B cell (primary cell): ENCODE data around the gene CCDC182. TPM values are rescaled to one million over a fixed set of nuclear protein-coding genes. Genes with fewer than 3 reads are reported as not detected.
A peak's percentile ranks its signal among the peaks of the same experiment; 100 is the strongest.

Source experiments
- ATAC-seq: fragments of 200-7000 bp; cut with Tn5 transposase; one replicate; pipeline ENCODE4 v1.10.0; 2021; ENCODE audit warnings: low read depth, mild to moderate bottlenecking, moderate number of reproducible peaks, moderate library complexity
- CTCF ChIA-PET: fragments of 350-600 bp; sonication (Branson Sonifier 250); formaldehyde crosslinking; loops from one replicate; lab custom pipeline; 2021; ENCODE audit warnings: antibody characterized with exemption, inconsistent platforms; lab: Charles Lee
- POLR2A ChIA-PET: fragments of 350-600 bp; sonication (Branson Sonifier 250); formaldehyde crosslinking; loops from one replicate; lab custom pipeline; 2021; ENCODE audit warnings: antibody characterized with exemption; lab: Charles Lee
- DNase-seq: peaks from one replicate; pipeline ENCODE4 v3.0.0; 2013
- H2AFZ ChIP-seq: 2 replicates; pipeline ENCODE4 v1.6.1; 2012; ENCODE audit warnings: mild to moderate bottlenecking, low read depth, low read length; ENCODE audit not compliant: insufficient read depth, poor library complexity, severe bottlenecking
- H3K27ac ChIP-seq, 2 donors: 1 replicate in 1 of 2; 2 replicates in 1 of 2; pipeline ENCODE4 v1.5.1; 2012 to 2013; ENCODE audit warnings: low read length in 2 of 2, mild to moderate bottlenecking in 2 of 2, moderate library complexity in 1 of 2
- H3K27me3 ChIP-seq, 4 experiments: fragments of 200-600 bp in 1 of 4; sonication (generic) in 1 of 4; replicated peaks in 1 of 4; 1 replicate in 2 of 4; 2 replicates in 2 of 4; pipeline versions ENCODE4 v1.6.1 to v1.7.0; 2013 to 2016; ENCODE audit warnings: low read length in 3 of 4, mild to moderate bottlenecking in 2 of 4, mixed read lengths in 1 of 4, moderate library complexity in 1 of 4; ENCODE audit not compliant: insufficient read depth in 4 of 4, control insufficient read depth in 3 of 4; ENCODE audit errors: control extremely low read depth in 1 of 4
- H3K36me3 ChIP-seq, 2 experiments: replicated peaks in 1 of 2; 1 replicate in 1 of 2; 2 replicates in 1 of 2; pipeline versions ENCODE4 v1.6.1 to v1.7.1; 2013; ENCODE audit warnings: low read length in 1 of 2; ENCODE audit not compliant: insufficient read depth in 2 of 2, control insufficient read depth in 1 of 2; ENCODE audit errors: control extremely low read depth in 1 of 2, extremely low read depth in 1 of 2
- H3K4me1 ChIP-seq, 2 donors: fragments of 200-600 bp in 1 of 2; sonication (generic) in 1 of 2; 1 replicate in 1 of 2; 2 replicates in 1 of 2; pipeline versions ENCODE4 v1.5.1 to v1.6.1; 2013 to 2017; ENCODE audit warnings: low read length in 2 of 2; ENCODE audit not compliant: control insufficient read depth in 2 of 2, insufficient read depth in 2 of 2
- H3K4me2 ChIP-seq: replicated peaks from 2 replicates; pipeline ENCODE3; 2012; ENCODE audit warnings: mild to moderate bottlenecking, low read depth, low read length; ENCODE audit not compliant: poor library complexity, severe bottlenecking
- H3K4me3 ChIP-seq, 5 experiments: fragments of 200-600 bp in 1 of 5; sonication (generic) in 1 of 5; 1 replicate in 3 of 5; 2 replicates in 2 of 5; pipeline versions ENCODE4 v1.5.1 to v1.7.0; 2011 to 2016; ENCODE audit warnings: low read length in 4 of 5, mild to moderate bottlenecking in 4 of 5, low read depth in 2 of 5, control low read depth in 1 of 5, moderate library complexity in 1 of 5; ENCODE audit not compliant: insufficient read depth in 1 of 5; ENCODE audit errors: control extremely low read depth in 1 of 5, extremely low read depth in 1 of 5
- H3K79me2 ChIP-seq: fragments of 200-600 bp; sonication (generic); one replicate; pipeline ENCODE4 v1.6.0; 2016; ENCODE audit warnings: low read length; ENCODE audit not compliant: control insufficient read depth, insufficient read depth
- H3K9ac ChIP-seq: fragments of 200-600 bp; sonication (generic); 2 replicates; pipeline ENCODE4 v1.6.1; 2017; ENCODE audit warnings: mild to moderate bottlenecking, low read length, moderate library complexity
- H3K9me3 ChIP-seq, 3 donors: one replicate each; pipeline versions ENCODE4 v1.6.1 to v1.7.1; 2013; ENCODE audit warnings: low read length in 2 of 3; ENCODE audit not compliant: control insufficient read depth in 2 of 3, insufficient read depth in 1 of 3; ENCODE audit errors: control extremely low read depth in 1 of 3
- H4K20me1 ChIP-seq: 2 replicates; pipeline ENCODE4 v1.6.0; 2012; ENCODE audit warnings: mild to moderate bottlenecking, low read length; ENCODE audit not compliant: insufficient read depth, control insufficient read depth, poor library complexity, severe bottlenecking
- H3K27ac Mint-ChIP-seq: one replicate; pipeline ENCODE4 v1.8.0; 2021; ENCODE audit warnings: mixed read lengths
- H3K27me3 Mint-ChIP-seq: one replicate; pipeline ENCODE4 v1.8.0; 2021; ENCODE audit warnings: mixed read lengths
- H3K4me1 Mint-ChIP-seq: one replicate; pipeline ENCODE4 v1.8.0; 2021; ENCODE audit warnings: mixed read lengths
- H3K4me3 Mint-ChIP-seq: one replicate; pipeline ENCODE4 v1.8.0; 2021; ENCODE audit warnings: mixed read lengths
- H3K9me3 Mint-ChIP-seq: one replicate; pipeline ENCODE4 v1.8.0; 2022; ENCODE audit warnings: mixed read lengths; ENCODE audit not compliant: insufficient read depth
- EZH2 ChIP-seq: IDR thresholded peaks from 2 replicates; pipeline ENCODE4 v1.6.1; 2012; ENCODE audit warnings: borderline replicate concordance, low read depth, mild to moderate bottlenecking, moderate library complexity, low read length; ENCODE audit not compliant: insufficient read depth, poor library complexity, severe bottlenecking
- WGBS: methylation state at CpG from one replicate; pipeline ENCODE4 v1.1.5; 2013; ENCODE audit warnings: missing lambda C conversion rate; ENCODE audit not compliant: insufficient coverage; 5-methylcytosine and 5-hydroxymethylcytosine counted together
- intact Hi-C: fragments of 100-400 bp; cut with micrococcal nuclease; formaldehyde crosslinking; loops from one replicate; pipeline ENCODE4 v1.10.0; 2022
- polyA plus RNA-seq: library from polyadenylated mRNA; depleted of rRNA; stranded (reverse); fragments of >200 nt; gene quantifications from 2 replicates; pipeline ENCODE4 v1.2.3, GENCODE V29; 2012
- total RNA-seq, 2 donors: library from RNA; stranded (reverse); fragments of 120-200 nt in 1 of 2; gene quantifications; 1 replicate in 1 of 2; 2 replicates in 1 of 2; pipeline versions ENCODE4 v1.2.3 to v1.2.4, GENCODE V29; 2013 to 2022
- TF ChIP-seq, protein P1 (sequence below): fragments of 200-600 bp; IDR thresholded peaks from one replicate; pipeline ENCODE4 v1.8.0; 2022; ENCODE audit warnings: antibody characterized with exemption, mild to moderate bottlenecking

The CCDC182 gene
- total and polyA plus RNA-seq, 2 donors (not counting 1 experiment from before 2014, with no cell fraction given), result not detected

DNA sequence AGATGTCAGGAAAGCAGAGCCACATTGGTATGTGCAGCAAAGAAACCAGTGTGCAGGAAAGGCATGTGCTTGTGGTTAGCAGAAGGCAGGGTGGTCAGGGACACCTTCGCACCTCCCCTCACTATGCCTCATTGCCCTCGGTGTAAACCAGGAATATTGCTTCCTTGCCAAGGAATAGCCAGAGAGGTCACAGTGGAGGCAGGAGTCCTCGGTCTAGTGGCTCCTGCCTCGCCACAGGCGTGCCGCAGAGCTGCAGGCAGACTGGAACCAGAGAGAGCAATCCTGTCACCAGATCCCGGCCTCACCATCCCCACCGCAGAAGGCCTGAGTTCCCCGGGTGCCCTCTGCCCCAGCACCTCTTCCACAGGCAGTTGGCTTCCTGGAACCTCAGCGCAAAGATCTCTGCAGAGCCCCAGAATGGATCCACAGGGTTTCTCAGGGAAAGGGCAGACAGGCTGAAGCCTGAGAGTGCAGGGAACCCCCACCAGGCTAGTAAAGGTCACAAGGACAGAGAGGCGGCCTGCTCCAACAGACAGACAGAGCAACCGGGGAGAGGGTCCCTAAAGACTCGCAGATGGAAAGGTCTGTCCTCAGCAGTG, 21.6 kb downstream of the CCDC182 start:
- TF ChIP-seq, protein P1, sequence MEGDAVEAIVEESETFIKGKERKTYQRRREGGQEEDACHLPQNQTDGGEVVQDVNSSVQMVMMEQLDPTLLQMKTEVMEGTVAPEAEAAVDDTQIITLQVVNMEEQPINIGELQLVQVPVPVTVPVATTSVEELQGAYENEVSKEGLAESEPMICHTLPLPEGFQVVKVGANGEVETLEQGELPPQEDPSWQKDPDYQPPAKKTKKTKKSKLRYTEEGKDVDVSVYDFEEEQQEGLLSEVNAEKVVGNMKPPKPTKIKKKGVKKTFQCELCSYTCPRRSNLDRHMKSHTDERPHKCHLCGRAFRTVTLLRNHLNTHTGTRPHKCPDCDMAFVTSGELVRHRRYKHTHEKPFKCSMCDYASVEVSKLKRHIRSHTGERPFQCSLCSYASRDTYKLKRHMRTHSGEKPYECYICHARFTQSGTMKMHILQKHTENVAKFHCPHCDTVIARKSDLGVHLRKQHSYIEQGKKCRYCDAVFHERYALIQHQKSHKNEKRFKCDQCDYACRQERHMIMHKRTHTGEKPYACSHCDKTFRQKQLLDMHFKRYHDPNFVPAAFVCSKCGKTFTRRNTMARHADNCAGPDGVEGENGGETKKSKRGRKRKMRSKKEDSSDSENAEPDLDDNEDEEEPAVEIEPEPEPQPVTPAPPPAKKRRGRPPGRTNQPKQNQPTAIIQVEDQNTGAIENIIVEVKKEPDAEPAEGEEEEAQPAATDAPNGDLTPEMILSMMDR, result no peak
- TF ChIP-seq EZH2, result no peak
- H3K4me3 Mint-ChIP-seq, result peak overlapping the region; percentile 19
- ChIA-PET POLR2A (interaction anchor here (0.7 kb wide), 1 partner anchor 204 kb away, joined by 3 read pairs; no protein-coding TSS in a partner anchor), CTCF (no interaction called here)
- H3K4me1 Mint-ChIP-seq, result peaks cover 33% of the 10 kb centered on the region
- DNase-seq (no peak), ATAC-seq (no peak)
- H3K27me3 ChIP-seq, result peaks cover 0 to 18% (median 7%) of the 10 kb centered on the region in 4 experiments
- no peaks in the 10 kb centered on the region for H4K20me1 ChIP-seq
- no peak overlapping the region for H3K9ac ChIP-seq
- H3K27ac Mint-ChIP-seq, result no peak overlapping the region
- no peaks in the 10 kb centered on the region for H3K9me3 Mint-ChIP-seq
- peaks cover 13% of the 10 kb centered on the region for H3K27me3 Mint-ChIP-seq
- H3K4me3 ChIP-seq, result no peak overlapping the region
- peak overlapping the region; percentile 47 for H2AFZ ChIP-seq
- whole genome bisulfite sequencing, result 64% methylated on average over 12 of the region's 13 CpGs
- H3K4me2 ChIP-seq, result peak overlapping the region; percentile 57
- no peak overlapping the region for H3K27ac ChIP-seq
- intact Hi-C loops, result no loop called here
- H3K9me3 ChIP-seq, result no peaks in the 10 kb centered on the region
- peaks cover 26 to 35% of the 10 kb centered on the region in 2 donors for H3K4me1 ChIP-seq
- no peaks in the 10 kb centered on the region for H3K79me2 ChIP-seq
- no peaks in the 10 kb centered on the region for H3K36me3 ChIP-seq

DNA sequence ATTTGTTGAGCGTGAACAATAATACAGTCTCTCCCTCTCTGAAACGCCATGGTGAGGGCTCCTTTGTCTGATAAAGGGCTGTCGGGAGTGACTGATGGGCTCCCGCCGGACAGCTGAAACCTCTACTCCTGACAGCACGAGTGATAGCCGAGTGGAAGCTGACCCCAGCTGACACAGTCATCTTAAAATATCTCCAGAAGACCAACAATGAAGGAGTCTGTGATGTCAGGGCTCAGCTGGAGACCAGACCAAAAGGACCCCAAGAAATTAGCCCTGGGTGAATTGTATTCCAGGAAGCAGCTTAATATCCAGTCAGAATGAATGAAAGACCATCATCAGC, 22.4 kb downstream of the CCDC182 start:
- Histone ChIP-seq H3K4me1 (peaks cover 26 to 35% of the 10 kb centered on the region in 2 donors), H3K36me3 (no peaks in the 10 kb centered on the region), H4K20me1 (no peaks in the 10 kb centered on the region), H3K9me3 (no peaks in the 10 kb centered on the region), H3K27me3 (peaks cover 0 to 18% (median 7%) of the 10 kb centered on the region in 4 experiments), H3K4me2 (no peak overlapping the region), H3K27ac (no peak overlapping the region), H3K9ac (no peak overlapping the region), H3K4me3 (no peak overlapping the region), H3K79me2 (no peaks in the 10 kb centered on the region), H2AFZ (no peak overlapping the region)
- WGBS, result 86% methylated on average over 7 of the region's 7 CpGs
- CTCF ChIA-PET, result no interaction called here
- Mint-ChIP-seq H3K27me3 (peaks cover 14% of the 10 kb centered on the region), H3K27ac (no peak overlapping the region), H3K4me1 (peaks cover 33% of the 10 kb centered on the region), H3K9me3 (no peaks in the 10 kb centered on the region), H3K4me3 (no peak overlapping the region)
- ATAC-seq (no peak), DNase-seq (no peak)
- no peak for TF ChIP-seq EZH2
- TF ChIP-seq, protein P1, result no peak
- intact Hi-C loops, result no loop called here
- POLR2A ChIA-PET, result no interaction called here
